ENCODE measurements around the gene PRRC2A. TPM values are rescaled to one million over a fixed set of nuclear protein-coding genes. Genes with fewer than 3 reads are reported as not detected.

The PRRC2A gene
- total RNA-seq, 2 experiments from 2014 or later = 206 to 215 TPM

GRCh38 chr6:31573239-31574105 lies 47.0 kb upstream of the PRRC2A start:
- Histone ChIP-seq H3K36me3 (ENCODE audit: insufficient read depth, low read length) (peaks cover 18% of the 10 kb centered on the region), H3K27ac (ENCODE audit: low read depth in 1 of 2, low read length in 2 of 2) (peak overlapping the region; percentile 84 to 87), H3K4me3 (ENCODE audit: low read length) (no peak overlapping the region), H3K27me3 (ENCODE audit: control insufficient read depth in 1 of 2, insufficient read depth in 2 of 2, low read length in 2 of 2) (no peaks in the 10 kb centered on the region), H3K4me1 (ENCODE audit: insufficient read depth, low read length) (peaks cover 96% of the 10 kb centered on the region), H3K9me3 (ENCODE audit: control insufficient read depth in 1 of 2, insufficient read depth in 1 of 2, low read length in 2 of 2) (no peaks in the 10 kb centered on the region)
- Mint-ChIP-seq H3K27ac (peak overlapping the region; percentile 95), H3K4me1 (ENCODE audit: low read depth) (peaks cover 95% of the 10 kb centered on the region), H3K9me3 (no peaks in the 10 kb centered on the region), H3K27me3 (no peaks in the 10 kb centered on the region), H3K36me3 (ENCODE audit: low read depth) (peaks cover 36% of the 10 kb centered on the region), H3K4me3 (peak overlapping the region; percentile 95)
- DNase-seq = no peak
- ATAC-seq (ENCODE audit: poor library complexity) = no peak
- intact Hi-C loops (cut with DNase I, micrococcal nuclease) = loop anchor here in 1 of 2 experiments (2.0 kb wide), 1 partner anchor 15 kb away; no protein-coding TSS in a partner anchor
- ChIA-PET CTCF (interaction anchor here (1.7 to 16.9 kb wide), 3 partner anchors 7 to 24 kb away, joined by 4 to 353 read pairs (median 169); partner anchors contain the start of genes ATP6V1G2, NCR3 and NFKBIL1), POLR2A (interaction anchor here (1.0 to 34.9 kb wide), 5 partner anchors 2 to 262 kb away, joined by 3 to 1160 read pairs (median 220); partner anchors contain the start of genes ATP6V1G2, DDX39B, LST1 and LTA)
- no peak for TF ChIP-seq CTCF (IDR thresholded peaks at IDR 0.05)

- DNase-seq (no peak), ATAC-seq (ENCODE audit: poor library complexity) (no peak)
- Histone ChIP-seq H3K9me3 (ENCODE audit: control insufficient read depth in 1 of 2, insufficient read depth in 1 of 2, low read length in 2 of 2) (no peaks in the 10 kb centered on the region), H3K4me3 (ENCODE audit: low read length) (peak overlapping the region; percentile 75), H3K27me3 (ENCODE audit: control insufficient read depth in 1 of 2, insufficient read depth in 2 of 2, low read length in 2 of 2) (no peaks in the 10 kb centered on the region), H3K27ac (ENCODE audit: low read depth in 1 of 2, low read length in 2 of 2) (peak overlapping the region; percentile 84 to 87), H3K4me1 (ENCODE audit: insufficient read depth, low read length) (peaks cover 96% of the 10 kb centered on the region), H3K36me3 (ENCODE audit: insufficient read depth, low read length) (peaks cover 23% of the 10 kb centered on the region)
- Mint-ChIP-seq H3K27me3 (no peaks in the 10 kb centered on the region), H3K9me3 (no peaks in the 10 kb centered on the region), H3K27ac (peak overlapping the region; percentile 95), H3K36me3 (ENCODE audit: low read depth) (peaks cover 42% of the 10 kb centered on the region), H3K4me1 (ENCODE audit: low read depth) (peaks cover 95% of the 10 kb centered on the region), H3K4me3 (peak overlapping the region; percentile 95)
- intact Hi-C loops (cut with DNase I, micrococcal nuclease) = no loop called here
- ChIA-PET POLR2A (interaction anchor here (0.8 to 34.9 kb wide), 6 partner anchors 3 to 241 kb away, joined by 3 to 1160 read pairs (median 131); partner anchors contain the start of genes ATP6V1G2, BAG6, DDX39B and HSPA1A), CTCF (interaction anchor here (1.3 to 16.9 kb wide), 3 partner anchors 18 to 25 kb away, joined by 4 to 353 read pairs (median 169); partner anchors contain the start of genes ATP6V1G2, NCR3 and NFKBIL1)
- TF ChIP-seq CTCF (IDR thresholded peaks at IDR 0.05) = no peak
Observed at GRCh38 chr6:31574106-31575061, 46.1 kb upstream of the PRRC2A start.

All from CD4-positive, alpha-beta T cell (primary cell).